Measurements from ENCODE around the gene TSTD1.
A peak's percentile ranks its signal among the peaks of the same experiment; 100 is the strongest.
"Not testable (repeated sequence)": the region's sequence is repeated elsewhere in the genome, so short reads cannot be mapped to it uniquely, and the experiment has no call there.

TSTD1 gene

GRCh38 chr1:161068306-161069234 is 29.8 kb upstream of the TSTD1 start:
- DNase-seq, result peak; percentile 79

DNA sequence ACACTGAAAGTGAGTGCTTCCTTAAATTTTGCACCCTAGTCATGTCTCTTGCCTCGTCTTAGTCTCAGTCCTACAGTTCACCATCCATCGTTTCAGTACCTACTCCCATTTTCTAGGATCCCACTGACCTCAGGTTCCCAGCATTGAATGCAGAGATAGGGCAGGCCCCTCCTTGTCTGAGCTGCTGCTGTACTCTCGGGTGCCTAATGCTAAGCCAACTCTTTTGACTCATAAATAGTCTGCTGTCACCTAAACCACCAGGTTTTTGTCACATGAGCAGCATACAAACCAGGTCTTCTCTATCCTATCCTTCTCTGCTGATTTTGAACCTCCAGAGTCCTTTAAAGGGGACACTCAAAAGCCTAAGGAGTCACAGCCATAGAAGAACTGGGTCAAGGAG is 27.9 kb upstream of the TSTD1 start:
- no peak for DNase-seq

GRCh38 chr1:161065681-161066080 is 26.9 kb upstream of the TSTD1 start:
- not testable (repeated sequence) for DNase-seq

- not testable (repeated sequence) for DNase-seq
Observed at GRCh38 chr1:161063936-161064335, 25.2 kb upstream of the TSTD1 start.

DNA sequence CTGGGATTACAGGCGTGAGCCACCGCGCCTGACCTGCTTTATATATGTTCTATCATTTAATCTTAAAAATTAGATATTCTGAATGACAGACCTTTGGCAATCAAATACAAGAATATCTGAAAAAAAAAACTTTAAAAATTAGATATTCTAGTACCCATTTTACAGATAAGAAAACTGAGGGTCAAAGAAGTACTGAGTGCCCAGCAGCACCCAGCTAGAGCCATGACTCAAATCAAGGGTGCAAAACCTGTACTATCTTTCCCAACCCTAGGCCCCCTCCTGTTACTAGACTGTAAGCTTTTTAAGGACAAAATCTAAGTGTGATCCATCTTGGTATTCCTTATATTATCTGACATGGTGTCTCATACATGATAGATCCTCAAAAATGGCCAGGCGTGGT is 22.7 kb upstream of the TSTD1 start:
- no peak for DNase-seq

DNA sequence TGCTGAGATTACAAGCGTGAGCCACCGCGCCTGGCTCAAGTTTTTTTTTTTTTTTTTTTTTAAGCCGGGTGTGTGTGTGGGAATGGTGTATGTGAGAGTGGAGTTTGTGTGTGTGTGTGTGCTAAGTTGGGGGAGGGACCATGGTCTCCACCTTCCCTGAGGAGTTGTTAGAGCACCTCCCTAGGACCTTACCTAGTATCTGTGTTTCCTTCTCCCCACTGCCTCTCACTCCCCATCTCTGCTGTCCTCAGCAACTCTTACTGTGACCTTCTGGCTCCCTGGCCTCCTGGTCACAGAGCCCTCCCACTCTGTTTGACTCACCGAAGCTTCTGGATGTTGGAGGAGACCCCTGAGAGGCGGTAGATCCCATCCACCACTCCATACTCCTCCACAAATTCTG is 20.5 kb upstream of the TSTD1 start:
- DNase-seq, result no peak

DNA sequence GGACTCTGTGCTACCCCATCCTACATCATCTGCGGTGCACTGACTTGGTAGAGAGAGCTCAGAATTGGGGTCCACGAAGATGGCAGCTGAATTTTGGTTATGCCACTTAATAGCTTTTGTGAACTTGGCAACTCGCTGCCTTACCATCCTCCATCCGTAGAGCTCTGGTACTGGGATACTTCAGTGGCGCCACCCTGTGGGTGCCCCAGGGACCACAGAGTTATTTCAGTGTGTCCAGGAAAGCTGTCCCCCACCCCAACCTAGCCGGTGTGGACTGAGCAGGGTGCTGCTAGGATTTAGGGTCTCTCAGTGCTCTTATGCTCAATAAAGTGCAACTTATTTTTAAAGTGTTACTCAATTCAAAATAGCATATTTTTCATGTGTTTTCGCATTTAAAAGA is 16.0 kb upstream of the TSTD1 start:
- DNase-seq, result no peak

- no peak for DNase-seq
Observed at GRCh38 chr1:161054232-161054631, 15.5 kb upstream of the TSTD1 start.

- no peak for DNase-seq
Observed at GRCh38 chr1:161052899-161053298, 14.1 kb upstream of the TSTD1 start.

- no peak for DNase-seq
Observed at GRCh38 chr1:161051219-161051618, 12.5 kb upstream of the TSTD1 start.

- DNase-seq, result no peak
Observed at GRCh38 chr1:161048949-161049722, 10.4 kb upstream of the TSTD1 start.

DNA sequence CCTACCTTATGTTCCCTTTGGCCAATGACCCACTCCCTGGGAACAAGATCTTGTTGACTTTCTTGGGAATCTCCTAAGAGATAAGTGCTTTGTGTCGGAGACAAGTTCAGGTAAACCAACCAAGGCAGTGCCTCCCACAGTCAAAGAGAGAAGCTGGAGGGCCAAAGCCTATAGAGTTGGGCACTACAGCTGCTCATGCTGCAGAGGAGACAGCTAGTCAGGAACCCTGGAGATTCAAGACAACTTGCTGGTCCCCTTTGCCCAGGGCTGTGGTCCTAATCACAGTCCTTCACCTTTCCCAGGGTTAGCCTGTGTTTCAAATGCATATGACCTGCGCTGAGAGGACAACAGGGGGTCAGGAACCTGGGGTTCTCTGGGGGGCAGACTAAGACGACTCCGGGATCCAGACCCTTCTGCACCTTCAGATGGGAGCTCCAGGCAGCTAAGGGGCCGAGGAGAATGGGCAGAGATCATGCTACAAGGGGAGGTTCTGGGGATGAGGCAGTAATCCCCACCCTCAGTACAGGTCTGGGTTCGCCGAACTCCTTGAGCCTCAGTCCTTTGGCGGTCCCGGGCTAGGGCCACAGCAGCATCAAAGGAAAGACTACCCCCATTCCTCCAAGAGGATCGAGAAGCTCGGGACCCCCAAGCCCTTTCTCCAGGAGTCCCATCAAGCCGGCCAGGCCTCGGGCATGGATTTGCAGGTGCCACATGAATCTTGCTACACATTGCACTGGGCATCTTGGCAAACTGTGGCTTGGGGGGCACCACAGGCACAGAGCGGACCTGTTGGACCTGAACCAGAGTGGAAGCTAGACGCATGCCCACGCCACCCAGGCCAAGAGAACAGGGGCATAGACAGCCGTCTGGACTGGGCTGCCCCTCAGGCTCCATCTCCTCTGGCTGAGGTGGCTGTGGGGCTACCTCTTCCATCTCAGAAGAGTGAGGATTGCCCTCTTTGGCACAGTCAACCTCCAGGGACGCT is 9.0 kb upstream of the TSTD1 start:
- DNase-seq, result no peak

GRCh38 chr1:161046605-161047228 is 8.0 kb upstream of the TSTD1 start:
- no peak for DNase-seq

GRCh38 chr1:161045736-161046604 is 7.2 kb upstream of the TSTD1 start, which contains the start of gene USF1:
USF1 (minus strand) TSS chr1:161045977; CDS start chr1:161043275, 2,702 bp downstream.
- DNase-seq, result peak; percentile 92

DNA sequence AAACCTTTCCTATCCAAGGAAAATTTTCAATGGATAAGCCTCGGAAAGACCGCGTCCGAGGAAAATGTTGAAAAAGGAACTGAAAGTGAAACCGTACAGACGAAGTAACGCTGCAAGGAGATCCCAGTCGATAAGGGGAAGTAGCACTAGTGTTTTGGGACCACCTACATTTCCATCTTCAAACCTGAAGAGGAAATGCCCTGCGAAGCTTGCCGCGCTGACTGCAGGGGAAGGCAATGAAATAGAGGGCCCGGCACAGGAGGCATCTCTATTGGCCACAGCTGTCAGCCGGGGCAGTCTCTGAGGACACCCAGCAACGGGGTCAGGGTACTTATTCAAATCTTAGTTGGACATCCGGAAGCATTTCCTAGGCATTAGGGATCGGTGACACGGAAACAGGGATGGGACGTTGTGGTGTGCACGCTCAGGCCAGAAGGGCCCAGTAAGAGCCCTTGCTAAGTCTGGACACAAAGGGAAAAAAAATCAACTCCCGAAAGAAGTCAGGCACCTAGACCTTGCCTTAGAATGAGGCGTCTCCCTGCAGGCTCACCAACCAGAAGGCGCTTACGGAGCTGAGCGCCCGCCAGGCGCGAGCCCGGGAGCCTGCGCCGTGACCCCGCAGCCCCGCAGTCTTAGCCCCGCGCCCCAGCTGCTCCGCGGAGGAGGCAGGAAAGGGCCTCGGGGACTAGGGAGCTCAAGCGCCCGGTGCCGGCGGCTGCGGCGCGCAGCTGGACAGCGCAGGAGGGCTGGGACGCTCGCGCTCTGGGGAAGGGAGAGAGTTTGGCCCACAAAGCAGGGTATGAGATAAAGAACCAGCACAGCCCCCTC is 6.4 kb upstream of the TSTD1 start:
- peak; percentile 56 for DNase-seq

GRCh38 chr1:161044535-161044907 is 5.8 kb upstream of the TSTD1 start:
- no peak for DNase-seq

GRCh38 chr1:161039546-161039945 is 782 bp upstream of the TSTD1 start:
- no peak for DNase-seq

DNA sequence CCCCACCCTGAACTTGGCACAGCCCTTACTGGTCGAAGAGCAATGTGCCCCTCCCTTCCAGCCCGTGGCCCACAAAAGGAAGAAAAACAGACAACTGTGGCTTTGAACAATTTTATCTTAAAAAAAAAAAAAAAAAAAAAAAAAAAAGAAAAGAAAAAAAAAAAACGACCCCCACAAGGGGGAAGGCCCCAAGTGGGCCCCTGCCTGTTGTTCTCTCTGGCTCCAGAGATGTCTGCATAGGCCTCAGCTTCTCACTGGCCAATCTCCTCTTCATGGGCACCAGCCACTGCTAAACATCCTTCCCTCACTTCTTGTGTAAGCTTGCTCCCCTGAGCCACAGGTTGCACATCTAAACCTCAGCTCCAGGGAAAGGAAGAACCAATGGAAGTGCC is 386 bp upstream of the TSTD1 start:
- DNase-seq, result no peak

GRCh38 chr1:161037661-161038522 is 872 bp downstream of the TSTD1 start:
- no peak for DNase-seq

Measured in stimulated activated CD4-positive, alpha-beta T cell treated with anti-CD3 and anti-CD28 coated beads, Interleukin-1b, Interleukin-23, amount 100 ng/mL, for 48 hours (primary cell).